Keratinocyte (primary cell): ENCODE measurements around the gene WASF2.
A peak's percentile ranks its signal among the peaks of the same experiment; 100 is the strongest.

Source experiments
- CTCF ChIP-seq, 3 experiments: IDR thresholded peaks in 1 of 3; conservative IDR thresholded peaks in 1 of 3; optimal IDR thresholded peaks in 1 of 3; 2 replicates in 2 of 3; 3 replicates in 1 of 3; pipeline versions ENCODE3 to v1.5.1; 2011; ENCODE audit warnings: low read length in 3 of 3, mild to moderate bottlenecking in 3 of 3, moderate library complexity in 2 of 3, control low read depth in 1 of 3, inconsistent platforms in 1 of 3; ENCODE audit not compliant: insufficient read depth in 2 of 3; ENCODE audit errors: extremely low read depth in 1 of 3
- EZH2 ChIP-seq: IDR thresholded peaks from one replicate; pipeline ENCODE4 v1.6.1; 2012; ENCODE audit warnings: inconsistent platforms, mild to moderate bottlenecking, low read length, moderate library complexity

- TF ChIP-seq CTCF (optimal IDR thresholded peaks at IDR 0.05 in 1 of 3, IDR thresholded peaks at IDR 0.05 in 1 of 3, conservative IDR thresholded peaks at IDR 0.05 in 1 of 3; ENCODE audit: extremely low read depth in 1 of 3, insufficient read depth in 2 of 3, low read length in 3 of 3) (peak in 1 of 3 experiments; percentile 32), EZH2 (no peak)
These were observed 117.8 kb downstream of the WASF2 start for GRCh38 chr1:27372022-27372807.
